Amniotic epithelial cell (primary cell): ENCODE results near the gene EHMT2.
"Not testable (repeated sequence)": the region's sequence is repeated elsewhere in the genome, so short reads cannot be mapped to it uniquely, and the experiment has no call there.

ENCODE experiments used
- DNase-seq: peaks from one replicate; pipeline ENCODE4 v3.0.0-alpha.2; 2010; ENCODE audit warnings: low read depth

EHMT2 gene

DNA sequence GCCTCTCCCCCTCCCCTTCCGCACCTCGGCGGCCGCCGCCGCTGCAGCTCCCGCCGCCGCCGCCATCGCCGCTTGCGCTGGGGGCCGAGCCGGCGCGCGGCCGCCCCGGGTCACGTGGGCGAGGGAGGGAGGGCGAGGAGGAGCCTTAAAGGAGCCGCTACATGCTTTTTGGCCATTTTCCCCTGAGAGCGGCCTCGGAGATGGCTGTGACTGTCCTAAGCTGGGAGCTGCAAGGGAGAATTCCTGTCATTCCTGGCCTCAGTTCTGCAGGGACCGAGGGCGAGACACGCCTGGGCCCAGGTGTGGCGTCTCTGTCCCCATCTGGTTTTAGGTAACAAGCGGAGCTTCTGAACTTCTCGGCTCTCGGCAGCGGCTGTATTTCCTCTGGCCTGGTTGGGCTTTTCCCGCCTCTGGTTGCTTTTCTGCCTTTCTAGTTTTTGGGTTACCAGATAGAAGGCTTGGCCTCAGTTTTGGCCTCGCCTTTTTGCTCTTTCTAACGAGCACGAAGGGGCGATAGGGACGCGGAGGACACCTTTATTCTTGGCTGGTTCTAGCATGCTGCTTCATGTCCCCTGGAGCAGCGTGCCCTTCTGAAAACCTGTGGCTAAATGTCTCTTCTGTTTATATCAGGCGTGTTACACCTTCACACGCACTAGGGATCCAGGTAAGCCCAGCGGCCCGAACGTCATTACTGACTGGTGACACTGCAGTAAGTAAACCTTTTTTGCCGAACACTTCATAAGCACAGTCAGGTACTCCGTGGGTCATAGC lies at the start of gene EHMT2:
EHMT2 (minus strand) TSS at position 87 of the 771 bp plus-strand sequence; CDS start at position 66, 21 bp downstream.
- DNase-seq = peak; percentile 64

GRCh38 chr6:31947070-31947675 lies 49.7 kb upstream of the EHMT2 start:
- no peak for DNase-seq

GRCh38 chr6:31946370-31946885 lies 48.9 kb upstream of the EHMT2 start:
- no peak for DNase-seq

- DNase-seq = peak; percentile 90
Observed at GRCh38 chr6:31945507-31946369, 48.2 kb upstream of the EHMT2 start, which contains the start of gene CFB. Gene CFB, plus strand, starts transcription at chr6:31946095. Its CDS starts 127 bp downstream, at chr6:31946222.

DNA sequence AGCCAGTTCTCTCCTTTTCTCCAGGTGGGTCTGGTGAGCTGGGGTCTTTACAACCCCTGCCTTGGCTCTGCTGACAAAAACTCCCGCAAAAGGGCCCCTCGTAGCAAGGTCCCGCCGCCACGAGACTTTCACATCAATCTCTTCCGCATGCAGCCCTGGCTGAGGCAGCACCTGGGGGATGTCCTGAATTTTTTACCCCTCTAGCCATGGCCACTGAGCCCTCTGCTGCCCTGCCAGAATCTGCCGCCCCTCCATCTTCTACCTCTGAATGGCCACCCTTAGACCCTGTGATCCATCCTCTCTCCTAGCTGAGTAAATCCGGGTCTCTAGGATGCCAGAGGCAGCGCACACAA lies 47.6 kb upstream of the EHMT2 start:
- no peak for DNase-seq

DNA sequence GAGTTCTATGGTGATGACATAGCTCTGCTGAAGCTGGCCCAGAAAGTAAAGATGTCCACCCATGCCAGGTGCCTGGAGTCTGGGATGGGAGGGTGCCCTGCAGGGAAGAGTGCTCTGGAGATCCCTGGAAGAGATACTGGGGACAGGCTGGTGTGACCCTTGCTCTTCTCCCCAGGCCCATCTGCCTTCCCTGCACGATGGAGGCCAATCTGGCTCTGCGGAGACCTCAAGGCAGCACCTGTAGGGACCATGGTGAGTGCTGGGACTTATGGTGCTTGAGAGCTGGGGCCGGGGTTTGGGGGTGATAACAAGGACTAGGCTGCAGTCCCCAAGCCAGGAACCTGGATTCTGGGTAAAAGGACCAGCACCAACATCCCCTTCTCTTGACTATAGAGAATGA lies 46.2 kb upstream of the EHMT2 start:
- no peak for DNase-seq

DNA sequence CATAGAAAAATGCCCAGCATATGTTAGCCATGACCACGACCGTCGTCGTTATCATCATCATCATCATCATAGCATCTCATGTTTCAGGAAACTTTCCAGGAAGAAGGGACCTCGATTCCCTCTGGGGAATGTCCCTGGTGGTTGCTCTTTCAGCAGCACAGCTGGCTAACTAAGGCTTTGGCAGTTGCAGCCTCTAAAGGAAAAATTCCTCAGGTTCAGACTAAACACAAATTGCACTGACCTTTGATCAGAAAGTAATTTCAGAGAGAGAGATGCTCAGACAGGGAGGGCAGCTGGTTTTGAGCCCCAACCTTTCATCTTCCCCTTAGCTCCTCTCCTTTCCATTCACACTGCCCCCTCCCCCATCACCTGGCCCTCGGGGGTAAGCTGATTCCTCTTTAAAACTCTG lies 42.8 kb upstream of the EHMT2 start:
- no peak for DNase-seq

DNA sequence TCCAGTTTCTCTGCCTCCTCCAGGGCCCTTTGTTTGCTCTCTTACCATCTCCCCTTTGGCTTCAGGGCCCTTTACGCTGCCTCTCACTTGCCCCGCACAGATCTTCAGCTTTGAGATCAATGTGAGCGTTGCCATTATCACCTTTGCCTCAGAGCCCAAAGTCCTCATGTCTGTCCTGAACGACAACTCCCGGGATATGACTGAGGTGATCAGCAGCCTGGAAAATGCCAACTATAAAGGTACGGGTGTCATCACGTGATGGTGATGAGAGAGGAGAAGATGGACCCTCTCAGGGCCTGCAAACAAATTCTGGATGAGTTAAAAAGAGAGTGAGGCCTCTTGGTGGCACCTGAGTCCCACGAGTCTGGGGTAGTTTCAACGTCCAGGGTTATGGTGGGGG lies 38.3 kb upstream of the EHMT2 start:
- DNase-seq = no peak

DNA sequence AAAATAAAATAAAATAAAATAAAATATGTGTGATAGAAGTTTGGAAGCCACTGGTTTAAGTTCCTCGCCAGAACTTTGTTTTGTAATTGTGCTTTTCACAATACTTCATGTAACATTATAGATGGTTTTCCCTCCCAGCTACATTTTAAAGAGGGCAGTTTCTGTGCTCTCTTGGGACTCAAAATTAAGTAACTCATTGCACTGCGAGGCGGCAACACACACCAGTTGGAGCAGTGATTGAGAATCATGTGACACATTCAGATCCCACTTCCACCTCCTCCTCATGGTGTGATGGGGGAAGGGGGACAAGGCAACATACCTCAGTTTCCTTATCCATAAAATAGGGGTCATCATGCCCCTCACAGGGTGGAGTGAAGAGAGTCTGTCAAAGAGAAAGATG lies 37.5 kb upstream of the EHMT2 start:
- DNase-seq = no peak

GRCh38 chr6:31933537-31933936 lies 36.0 kb upstream of the EHMT2 start:
- no peak for DNase-seq

GRCh38 chr6:31932137-31932536 lies 34.6 kb upstream of the EHMT2 start:
- not testable (repeated sequence) for DNase-seq

- DNase-seq = no peak
Observed at GRCh38 chr6:31930962-31931361, 33.5 kb upstream of the EHMT2 start.

DNA sequence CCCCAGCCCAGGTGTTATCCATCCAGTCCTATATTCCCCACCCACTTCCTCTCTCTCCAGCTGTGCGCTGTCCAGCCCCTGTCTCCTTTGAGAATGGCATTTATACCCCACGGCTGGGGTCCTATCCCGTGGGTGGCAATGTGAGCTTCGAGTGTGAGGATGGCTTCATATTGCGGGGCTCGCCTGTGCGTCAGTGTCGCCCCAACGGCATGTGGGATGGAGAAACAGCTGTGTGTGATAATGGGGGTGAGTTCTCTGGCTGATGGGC lies 31.1 kb upstream of the EHMT2 start:
- no peak for DNase-seq

DNA sequence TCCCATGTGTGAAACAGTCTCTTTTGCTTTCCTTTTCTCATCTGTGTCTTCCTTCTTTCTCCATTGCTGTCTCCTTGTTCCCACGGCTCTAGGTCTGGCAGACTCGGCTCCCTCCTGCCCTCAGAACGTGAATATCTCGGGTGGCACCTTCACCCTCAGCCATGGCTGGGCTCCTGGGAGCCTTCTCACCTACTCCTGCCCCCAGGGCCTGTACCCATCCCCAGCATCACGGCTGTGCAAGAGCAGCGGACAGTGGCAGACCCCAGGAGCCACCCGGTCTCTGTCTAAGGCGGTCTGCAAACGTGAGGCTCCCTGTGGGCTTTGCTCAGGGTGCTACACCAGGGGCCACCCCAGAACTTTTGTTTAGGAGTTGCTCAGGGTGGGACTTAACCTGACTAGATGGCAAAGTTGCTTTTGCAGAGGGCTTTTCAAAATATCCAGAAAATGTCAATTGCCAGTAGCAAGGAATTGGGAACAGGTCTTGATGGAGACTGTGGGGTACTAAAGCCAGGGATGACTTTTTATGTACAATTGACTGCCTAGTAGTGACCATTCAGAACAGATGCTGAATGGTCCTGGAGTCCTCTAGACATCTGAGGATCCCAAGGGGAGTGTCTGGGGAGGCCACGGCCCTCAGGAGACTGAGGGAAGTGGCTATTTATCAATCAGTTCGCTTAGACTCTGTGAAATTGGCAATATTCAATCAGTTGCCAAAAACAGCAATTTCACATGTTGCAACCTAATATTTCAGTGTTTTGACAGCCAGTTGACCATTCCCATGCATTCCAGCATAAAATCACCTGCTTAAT lies 30.6 kb upstream of the EHMT2 start:
- DNase-seq = no peak

- no peak for DNase-seq
Observed at GRCh38 chr6:31927242-31927862, 29.9 kb upstream of the EHMT2 start, which contains the start of gene C2. Gene C2, plus strand, starts transcription at chr6:31927717. Its CDS starts 36 bp downstream, at chr6:31927753.

GRCh38 chr6:31922942-31923341 lies 25.4 kb upstream of the EHMT2 start:
- DNase-seq = no peak

- peak; percentile 79 for DNase-seq
Observed at GRCh38 chr6:31920811-31921210, 23.3 kb upstream of the EHMT2 start.

- DNase-seq = no peak
Observed at GRCh38 chr6:31919624-31920303, 22.3 kb upstream of the EHMT2 start.

- peak; percentile 62 for DNase-seq
Observed at GRCh38 chr6:31918069-31918720, 20.7 kb upstream of the EHMT2 start.

- DNase-seq = no peak
Observed at GRCh38 chr6:31915756-31916155, 18.3 kb upstream of the EHMT2 start.
